PC-3 (cell line): Measurements from ENCODE around the gene ZFP69B.

Source experiments
- EZH2 ChIP-seq: fragments of 300-600 bp; sonication (generic); IDR thresholded peaks from one replicate; pipeline ENCODE4 v1.6.1; 2017; ENCODE audit warnings: antibody characterized with exemption, mild to moderate bottlenecking, low read length; ENCODE audit not compliant: unreplicated experiment
- EZH2phosphoT487 ChIP-seq: fragments of 300-600 bp; sonication (generic); IDR thresholded peaks from 2 replicates; pipeline ENCODE4 v1.6.1; 2018; ENCODE audit warnings: mild to moderate bottlenecking, antibody characterized with exemption, low read length, borderline replicate concordance
- TF ChIP-seq, protein P1 (sequence below): fragments of 300-600 bp; sonication (generic); conservative IDR thresholded peaks from 2 replicates; pipeline ENCODE4 v1.5.1; 2017; ENCODE audit warnings: antibody characterized with exemption, low read depth, mild to moderate bottlenecking, low read length

DNA sequence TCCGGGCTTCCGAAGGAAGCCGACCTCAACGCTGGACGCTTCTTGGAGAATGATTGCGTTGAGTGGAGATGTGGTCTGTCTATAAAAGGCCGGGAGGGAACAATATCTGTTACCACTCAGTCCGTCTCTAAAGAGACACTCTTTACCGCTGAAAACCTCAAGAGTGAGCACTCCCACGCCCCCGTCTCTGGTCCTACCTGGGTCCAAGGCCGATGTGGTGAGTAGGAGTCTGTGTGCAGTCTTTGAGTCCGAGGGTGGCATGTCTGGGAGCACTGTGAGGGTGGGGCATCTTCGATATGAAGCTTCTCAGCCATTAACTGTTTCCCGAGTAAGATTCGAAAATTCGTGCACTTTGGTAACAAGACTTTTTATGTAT lies 27.4 kb downstream of the ZFP69B start:
- TF ChIP-seq, protein P1, sequence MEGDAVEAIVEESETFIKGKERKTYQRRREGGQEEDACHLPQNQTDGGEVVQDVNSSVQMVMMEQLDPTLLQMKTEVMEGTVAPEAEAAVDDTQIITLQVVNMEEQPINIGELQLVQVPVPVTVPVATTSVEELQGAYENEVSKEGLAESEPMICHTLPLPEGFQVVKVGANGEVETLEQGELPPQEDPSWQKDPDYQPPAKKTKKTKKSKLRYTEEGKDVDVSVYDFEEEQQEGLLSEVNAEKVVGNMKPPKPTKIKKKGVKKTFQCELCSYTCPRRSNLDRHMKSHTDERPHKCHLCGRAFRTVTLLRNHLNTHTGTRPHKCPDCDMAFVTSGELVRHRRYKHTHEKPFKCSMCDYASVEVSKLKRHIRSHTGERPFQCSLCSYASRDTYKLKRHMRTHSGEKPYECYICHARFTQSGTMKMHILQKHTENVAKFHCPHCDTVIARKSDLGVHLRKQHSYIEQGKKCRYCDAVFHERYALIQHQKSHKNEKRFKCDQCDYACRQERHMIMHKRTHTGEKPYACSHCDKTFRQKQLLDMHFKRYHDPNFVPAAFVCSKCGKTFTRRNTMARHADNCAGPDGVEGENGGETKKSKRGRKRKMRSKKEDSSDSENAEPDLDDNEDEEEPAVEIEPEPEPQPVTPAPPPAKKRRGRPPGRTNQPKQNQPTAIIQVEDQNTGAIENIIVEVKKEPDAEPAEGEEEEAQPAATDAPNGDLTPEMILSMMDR = no peak
- TF ChIP-seq EZH2phosphoT487 (no peak), EZH2 (no peak)
